Spleen (tissue), 11 donors: ENCODE data around the gene CMSS1. TPM values are rescaled to one million over a fixed set of nuclear protein-coding genes. Genes with fewer than 3 reads are reported as not detected.

ENCODE experiments used
- DNase-seq: peaks from one replicate; pipeline ENCODE4 v3.0.0-alpha.2; 2020
- H3K27ac ChIP-seq, 8 donors: fragments of 200-600 bp; sonication (generic) in 7 of 8; 1 replicate in 4 of 8; 2 replicates in 4 of 8; pipeline versions ENCODE4 v1.5.0 to v1.8.0; 2016 to 2021; ENCODE audit warnings: inconsistent platforms in 4 of 8, mild to moderate bottlenecking in 4 of 8, moderate library complexity in 1 of 8
- H3K27me3 ChIP-seq, 7 donors: fragments of 200-600 bp; sonication (generic) in 6 of 7; replicated peaks in 1 of 7; 1 replicate in 4 of 7; 2 replicates in 3 of 7; pipeline versions ENCODE4 v1.5.0 to v1.8.0; 2016 to 2021; ENCODE audit warnings: inconsistent platforms in 3 of 7, mild to moderate bottlenecking in 1 of 7
- H3K36me3 ChIP-seq, 6 donors: fragments of 200-600 bp; sonication (generic) in 5 of 6; 1 replicate in 4 of 6; 2 replicates in 2 of 6; pipeline versions ENCODE4 v1.5.0 to v1.8.0; 2016 to 2021; ENCODE audit warnings: inconsistent platforms in 2 of 6
- H3K4me1 ChIP-seq, 6 donors: fragments of 200-600 bp; sonication (generic) in 5 of 6; 1 replicate in 3 of 6; 2 replicates in 3 of 6; pipeline versions ENCODE4 v1.5.0 to v1.8.0; 2016 to 2021; ENCODE audit warnings: inconsistent platforms in 3 of 6
- H3K4me3 ChIP-seq, 8 donors: fragments of 200-600 bp; sonication (generic) in 7 of 8; 1 replicate in 4 of 8; 2 replicates in 4 of 8; pipeline versions ENCODE4 v1.5.0 to v1.8.0; 2016 to 2021; ENCODE audit warnings: inconsistent platforms in 4 of 8, mild to moderate bottlenecking in 4 of 8, moderate library complexity in 2 of 8
- H3K9me3 ChIP-seq, 8 donors: fragments of 200-600 bp; sonication (generic) in 7 of 8; 1 replicate in 4 of 8; 2 replicates in 4 of 8; pipeline versions ENCODE4 v1.5.0 to v1.8.0; 2016 to 2021; ENCODE audit warnings: inconsistent platforms in 4 of 8
- POLR2A ChIP-seq, 3 donors: fragments of 450-650 bp; IDR thresholded peaks; one replicate each; pipeline ENCODE4 v1.5.1; 2017; ENCODE audit warnings: antibody characterized with exemption in 3 of 3, mild to moderate bottlenecking in 1 of 3
- POLR2AphosphoS5 ChIP-seq, 3 donors: sonication (generic); formaldehyde crosslinking; IDR thresholded peaks; one replicate each; pipeline ENCODE4 v1.5.1; 2017; ENCODE audit warnings: antibody characterized with exemption in 3 of 3
- WGBS, 5 donors: extraction: QIAGEN DNeasy Blood & Tissue Kit in 3 of 5; methylation state at CpG; one replicate each; pipeline versions ENCODE4 v1.1.5 to v1.1.7; 2013 to 2018; 5-methylcytosine and 5-hydroxymethylcytosine counted together
- intact Hi-C: fragments of 100-400 bp; cut with DNase I; formaldehyde crosslinking; loops from one replicate; pipeline ENCODE4 v1.15.0; 2023; ENCODE audit warnings: low total_unique reads
- polyA plus RNA-seq, 3 donors: library from polyadenylated mRNA; stranded (reverse); fragments of 200-250 nt; gene quantifications; one replicate each; pipeline ENCODE4 v1.2.1, GENCODE V29; 2013
- total RNA-seq, 7 donors: library from RNA; depleted of rRNA in 3 of 7; stranded (reverse); fragments of >200 nt in 3 of 7; fragmentation: NEBNext Ultra II Directional in 4 of 7; extraction: Animal tissue kit (Norgen Biotek cat#: 25700) in 4 of 7; gene quantifications; one replicate each; pipeline versions ENCODE4 v1.1.0 to v1.2.1, GENCODE V29; 2016 to 2021
- TF ChIP-seq, protein P1 (sequence below), 11 experiments: fragments of 200-600 bp in 7 of 11; fragments of 450-650 bp in 4 of 11; sonication (generic) in 4 of 11; IDR thresholded peaks in 8 of 11; conservative IDR thresholded peaks in 3 of 11; 1 replicate in 7 of 11; 2 replicates in 4 of 11; pipeline versions ENCODE4 v1.4.0 to v1.8.0; 2016 to 2021; ENCODE audit warnings: antibody characterized with exemption in 11 of 11, inconsistent platforms in 4 of 11, mild to moderate bottlenecking in 1 of 11
- donor health status: healthy with polysubstance abuse.
- donor health status: DM: no; HTN: no; CAD: no; lungs with moderate emphysema.
- donor health status: DM: no; HTN: no; CAD: no.
- donor health status: Bipolar disorder and iron deficiency.
- donor health status: healthy.
- donor health status: DM: no; HTN: no; CAD: no.
- donor health status: DM: yes; HTN: yes; CAD: no.

CMSS1 gene
- total and polyA plus RNA-seq, 10 donors, result 6.9 to 30.1 (median 20.0) TPM

DNA sequence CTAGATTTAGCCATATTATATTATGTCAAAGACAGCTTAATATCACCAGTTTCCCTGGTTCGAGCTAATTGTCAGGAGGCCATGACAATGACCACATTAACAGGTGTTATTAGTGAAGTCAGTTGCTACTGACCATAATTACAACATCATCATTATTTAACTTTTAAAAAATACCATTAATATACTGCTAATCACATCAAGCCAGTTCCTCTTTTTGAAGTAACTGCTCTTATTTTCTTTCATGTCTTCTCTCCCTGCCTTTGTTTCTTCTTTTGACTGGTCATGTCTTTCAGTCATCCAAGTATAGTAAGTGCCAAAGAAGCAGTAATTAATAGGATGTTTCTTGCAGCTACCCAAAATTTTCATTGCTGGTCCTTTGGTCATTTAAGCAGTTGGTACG is 61.6 kb downstream of the CMSS1 start:
- H3K4me1 ChIP-seq, result peaks cover 2 to 45% (median 24%) of the 10 kb centered on the region in 6 donors
- WGBS, 5 donors, result 92 to 99% (median 96%) methylated on average over 2 of the region's 2 CpGs
- H3K36me3 ChIP-seq, result no peaks in the 10 kb centered on the region
- H3K27me3 ChIP-seq, result peaks cover 0 to 13% (median 0%) of the 10 kb centered on the region in 7 donors
- intact Hi-C loops, result loop anchor here (10.0 kb wide), 1 partner anchor 166 kb away; no protein-coding TSS in a partner anchor
- H3K27ac ChIP-seq, result peak overlapping the region in 2 of 8 donors; percentile 25 to 69
- H3K4me3 ChIP-seq, result no peak overlapping the region
- TF ChIP-seq POLR2AphosphoS5 (IDR thresholded peaks at IDR 0.05) (no peak), POLR2A (IDR thresholded peaks at IDR 0.05) (no peak)
- TF ChIP-seq, protein P1, sequence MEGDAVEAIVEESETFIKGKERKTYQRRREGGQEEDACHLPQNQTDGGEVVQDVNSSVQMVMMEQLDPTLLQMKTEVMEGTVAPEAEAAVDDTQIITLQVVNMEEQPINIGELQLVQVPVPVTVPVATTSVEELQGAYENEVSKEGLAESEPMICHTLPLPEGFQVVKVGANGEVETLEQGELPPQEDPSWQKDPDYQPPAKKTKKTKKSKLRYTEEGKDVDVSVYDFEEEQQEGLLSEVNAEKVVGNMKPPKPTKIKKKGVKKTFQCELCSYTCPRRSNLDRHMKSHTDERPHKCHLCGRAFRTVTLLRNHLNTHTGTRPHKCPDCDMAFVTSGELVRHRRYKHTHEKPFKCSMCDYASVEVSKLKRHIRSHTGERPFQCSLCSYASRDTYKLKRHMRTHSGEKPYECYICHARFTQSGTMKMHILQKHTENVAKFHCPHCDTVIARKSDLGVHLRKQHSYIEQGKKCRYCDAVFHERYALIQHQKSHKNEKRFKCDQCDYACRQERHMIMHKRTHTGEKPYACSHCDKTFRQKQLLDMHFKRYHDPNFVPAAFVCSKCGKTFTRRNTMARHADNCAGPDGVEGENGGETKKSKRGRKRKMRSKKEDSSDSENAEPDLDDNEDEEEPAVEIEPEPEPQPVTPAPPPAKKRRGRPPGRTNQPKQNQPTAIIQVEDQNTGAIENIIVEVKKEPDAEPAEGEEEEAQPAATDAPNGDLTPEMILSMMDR (IDR thresholded peaks at IDR 0.05 in 8 of 11, conservative IDR thresholded peaks at IDR 0.05 in 3 of 11), result no peak
- DNase-seq, result no peak
- H3K9me3 ChIP-seq, result no peaks in the 10 kb centered on the region

DNA sequence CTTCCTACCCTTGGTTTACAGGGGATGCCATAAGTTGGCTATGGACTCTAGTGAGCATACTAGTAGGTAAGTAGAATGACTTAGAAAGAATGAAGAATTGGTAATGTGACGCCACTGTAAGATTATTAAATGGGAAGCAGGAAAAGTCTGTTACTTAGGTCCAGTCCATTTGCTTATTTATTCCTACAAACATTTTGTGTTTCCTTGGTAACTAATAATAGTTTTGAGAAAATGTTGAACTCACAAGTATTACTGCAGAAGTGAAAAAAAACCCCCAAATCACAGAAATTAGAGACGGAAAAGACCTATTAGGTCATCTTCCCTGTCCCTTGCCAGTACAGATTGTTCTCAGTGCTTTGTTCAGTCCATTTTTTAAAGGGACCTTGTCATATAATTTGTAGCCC is 63.5 kb downstream of the CMSS1 start:
- H3K27me3 ChIP-seq, result peaks cover 0 to 2% (median 0%) of the 10 kb centered on the region in 7 donors
- H3K27ac ChIP-seq, result peak overlapping the region in 7 of 8 donors; percentile 22 to 74 (median 65)
- intact Hi-C loops, result no loop called here
- no peak for DNase-seq
- TF ChIP-seq POLR2A (IDR thresholded peaks at IDR 0.05) (no peak), POLR2AphosphoS5 (IDR thresholded peaks at IDR 0.05) (no peak)
- TF ChIP-seq, protein P1 (IDR thresholded peaks at IDR 0.05 in 8 of 11, conservative IDR thresholded peaks at IDR 0.05 in 3 of 11), result no peak
- no peaks in the 10 kb centered on the region for H3K36me3 ChIP-seq
- no peak overlapping the region for H3K4me3 ChIP-seq
- H3K4me1 ChIP-seq, result peaks cover 4 to 43% (median 19%) of the 10 kb centered on the region in 6 donors
- 51 to 69% (median 64%) methylated on average over 2 of the region's 2 CpGs for WGBS, 5 donors
- no peaks in the 10 kb centered on the region for H3K9me3 ChIP-seq

DNA sequence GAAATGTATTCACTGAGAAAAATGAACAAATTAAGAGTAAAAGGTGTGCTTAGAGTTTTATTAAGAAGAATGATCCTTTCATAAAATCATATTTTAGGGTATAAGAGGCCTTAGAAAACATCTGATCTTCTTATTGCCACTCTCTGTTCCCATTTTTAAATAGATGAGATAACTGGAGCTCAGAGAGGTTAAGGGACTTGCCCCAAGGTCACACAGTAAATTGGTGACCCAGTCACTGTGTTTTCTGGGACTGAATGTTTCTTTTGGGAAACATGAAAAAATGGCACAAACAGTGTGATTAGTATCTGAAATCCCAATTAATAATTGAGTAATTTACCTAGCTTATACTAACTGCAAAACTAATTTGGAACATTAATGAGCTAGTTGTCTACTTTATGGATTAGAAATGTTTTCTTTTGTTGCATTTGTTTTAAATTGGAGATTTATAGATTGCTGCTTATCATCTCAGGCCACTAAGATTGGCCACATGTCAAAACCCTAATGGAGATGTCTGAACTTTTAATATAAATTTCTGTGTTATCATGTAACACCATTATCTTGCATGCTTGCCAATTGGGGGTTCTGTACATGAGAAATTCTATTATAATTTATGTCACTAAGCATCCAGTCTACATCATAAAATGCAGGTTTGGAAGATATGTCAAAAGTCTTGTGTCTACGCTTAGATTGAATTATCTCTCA is 64.9 kb downstream of the CMSS1 start:
- 93 to 100% (median 96%) methylated on average over 1 of the region's 1 CpG for WGBS, 5 donors
- Histone ChIP-seq H3K4me3 (no peak overlapping the region), H3K27ac (peak overlapping the region in 3 of 8 donors; percentile 65 to 74 (median 69)), H3K36me3 (no peaks in the 10 kb centered on the region), H3K4me1 (peaks cover 4 to 31% (median 13%) of the 10 kb centered on the region in 6 donors), H3K27me3 (no peaks in the 10 kb centered on the region), H3K9me3 (no peaks in the 10 kb centered on the region)
- no peak for TF ChIP-seq POLR2AphosphoS5 (IDR thresholded peaks at IDR 0.05)
- DNase-seq, result no peak
- intact Hi-C loops, result no loop called here

DNA sequence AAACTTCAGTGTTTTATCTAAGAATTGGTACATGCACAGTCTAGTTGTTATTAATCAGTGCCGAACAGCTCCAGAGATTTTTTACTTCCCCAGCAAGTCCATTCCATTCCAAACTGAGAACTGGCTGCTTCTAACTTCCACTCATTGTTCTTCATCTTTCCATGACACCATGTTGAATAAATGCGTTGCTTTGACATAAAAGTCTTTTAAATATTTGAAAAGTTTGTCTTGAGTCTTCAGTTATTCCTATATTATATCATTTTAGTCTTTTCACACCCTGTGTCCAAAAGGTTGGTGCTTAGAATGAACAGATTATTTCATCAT is 65.4 kb downstream of the CMSS1 start:
- H3K4me3 ChIP-seq, result no peak overlapping the region
- DNase-seq, result no peak
- H3K27me3 ChIP-seq, result no peaks in the 10 kb centered on the region
- peaks cover 4 to 26% (median 10%) of the 10 kb centered on the region in 6 donors for H3K4me1 ChIP-seq
- H3K9me3 ChIP-seq, result no peaks in the 10 kb centered on the region
- peak overlapping the region in 1 of 8 donors; percentile 69 for H3K27ac ChIP-seq
- H3K36me3 ChIP-seq, result no peaks in the 10 kb centered on the region
- TF ChIP-seq POLR2AphosphoS5 (IDR thresholded peaks at IDR 0.05), result no peak
- TF ChIP-seq, protein P1 (IDR thresholded peaks at IDR 0.05 in 8 of 11, conservative IDR thresholded peaks at IDR 0.05 in 3 of 11), result no peak
- intact Hi-C loops, result no loop called here
- 96 to 99% (median 97%) methylated on average over 2 of the region's 2 CpGs for WGBS, 5 donors
